Neural progenitor cell (in vitro differentiated cells): ENCODE measurements around the gene MYPOP.

Source experiments
- CTCF ChIP-seq: fragments of 200-600 bp; sonication (generic); IDR thresholded peaks from 2 replicates; pipeline ENCODE4 v1.5.1; 2017; ENCODE audit warnings: antibody characterized with exemption, mild to moderate bottlenecking
- EZH2 ChIP-seq: fragments of 200-600 bp; sonication (generic); IDR thresholded peaks from 2 replicates; pipeline ENCODE4 v1.6.1; 2017; ENCODE audit warnings: antibody characterized with exemption, mild to moderate bottlenecking, moderate library complexity

DNA sequence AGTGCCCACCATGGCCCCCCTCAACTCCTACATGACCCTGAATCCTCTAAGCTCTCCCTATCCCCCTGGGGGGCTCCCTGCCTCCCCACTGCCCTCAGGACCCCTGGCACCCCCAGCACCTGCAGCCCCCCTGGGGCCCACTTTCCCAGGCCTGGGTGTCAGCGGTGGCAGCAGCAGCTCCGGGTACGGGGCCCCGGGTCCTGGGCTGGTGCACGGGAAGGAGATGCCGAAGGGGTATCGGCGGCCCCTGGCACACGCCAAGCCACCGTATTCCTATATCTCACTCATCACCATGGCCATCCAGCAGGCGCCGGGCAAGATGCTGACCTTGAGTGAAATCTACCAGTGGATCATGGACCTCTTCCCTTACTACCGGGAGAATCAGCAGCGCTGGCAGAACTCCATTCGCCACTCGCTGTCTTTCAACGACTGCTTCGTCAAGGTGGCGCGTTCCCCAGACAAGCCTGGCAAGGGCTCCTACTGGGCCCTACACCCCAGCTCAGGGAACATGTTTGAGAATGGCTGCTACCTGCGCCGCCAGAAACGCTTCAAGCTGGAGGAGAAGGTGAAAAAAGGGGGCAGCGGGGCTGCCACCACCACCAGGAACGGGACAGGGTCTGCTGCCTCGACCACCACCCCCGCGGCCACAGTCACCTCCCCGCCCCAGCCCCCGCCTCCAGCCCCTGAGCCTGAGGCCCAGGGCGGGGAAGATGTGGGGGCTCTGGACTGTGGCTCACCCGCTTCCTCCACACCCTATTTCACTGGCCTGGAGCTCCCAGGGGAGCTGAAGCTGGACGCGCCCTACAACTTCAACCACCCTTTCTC, 30.1 kb downstream of the MYPOP start:
- TF ChIP-seq EZH2 (no peak), CTCF (no peak)
